NOMO-1 treated with dmso at 0.1 percent for 144 hours (cell line): ENCODE measurements around the gene PRKCA.
"Not testable (repeated sequence)": the region's sequence is repeated elsewhere in the genome, so short reads cannot be mapped to it uniquely, and the experiment has no call there.

ENCODE experiments used
- DNase-seq: peaks from one replicate; lab custom pipeline; 2025; ENCODE audit not compliant: unreplicated experiment; lab: John Stamatoyannopoulos, UW

Gene PRKCA

GRCh38 chr17:66701462-66701861 is 399.0 kb downstream of the PRKCA start:
- DNase-seq = no peak

DNA sequence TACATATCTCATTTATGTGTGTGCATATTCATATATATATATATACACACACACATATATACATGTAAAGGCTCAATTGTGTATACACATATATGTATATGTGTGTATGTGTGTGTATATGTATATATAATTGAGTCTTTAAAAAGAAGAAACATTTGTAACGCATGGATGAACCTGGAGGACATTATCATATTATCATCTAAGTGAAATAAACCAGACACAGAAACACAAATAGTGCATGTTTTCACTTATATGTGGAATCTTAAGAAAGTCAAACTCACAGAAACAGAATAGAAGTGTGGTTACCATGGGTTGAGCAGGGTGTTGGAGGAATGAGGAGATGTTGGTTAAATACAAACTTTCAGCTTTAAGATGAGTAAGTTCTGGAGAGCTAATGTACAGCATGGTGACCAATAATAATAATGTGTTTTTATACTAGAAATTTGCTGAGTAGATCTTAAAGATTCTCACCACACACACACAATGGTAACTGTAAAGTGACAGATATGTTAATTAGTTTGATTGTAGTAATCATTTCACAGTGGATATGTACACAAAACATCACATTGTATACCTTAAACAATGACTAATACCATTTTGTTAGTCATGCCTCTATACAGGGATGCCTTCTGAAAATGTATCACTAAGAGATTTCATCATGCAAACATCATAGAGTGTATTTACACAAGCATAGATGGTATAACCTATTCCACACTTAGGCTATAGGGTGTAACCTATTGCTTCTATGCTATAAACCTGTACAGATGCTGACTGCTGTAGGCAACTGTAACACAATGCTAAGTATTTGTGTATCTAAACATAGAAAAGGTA is 399.9 kb downstream of the PRKCA start:
- DNase-seq = no peak

- no peak for DNase-seq
Measured at GRCh38 chr17:66704858-66705520, 402.6 kb downstream of the PRKCA start.

- no peak for DNase-seq
Measured at GRCh38 chr17:66706851-66707450, 404.5 kb downstream of the PRKCA start.

GRCh38 chr17:66711401-66711800 is 409.0 kb downstream of the PRKCA start:
- DNase-seq = no peak

- DNase-seq = no peak
Measured at GRCh38 chr17:66711881-66712321, 409.5 kb downstream of the PRKCA start.

DNA sequence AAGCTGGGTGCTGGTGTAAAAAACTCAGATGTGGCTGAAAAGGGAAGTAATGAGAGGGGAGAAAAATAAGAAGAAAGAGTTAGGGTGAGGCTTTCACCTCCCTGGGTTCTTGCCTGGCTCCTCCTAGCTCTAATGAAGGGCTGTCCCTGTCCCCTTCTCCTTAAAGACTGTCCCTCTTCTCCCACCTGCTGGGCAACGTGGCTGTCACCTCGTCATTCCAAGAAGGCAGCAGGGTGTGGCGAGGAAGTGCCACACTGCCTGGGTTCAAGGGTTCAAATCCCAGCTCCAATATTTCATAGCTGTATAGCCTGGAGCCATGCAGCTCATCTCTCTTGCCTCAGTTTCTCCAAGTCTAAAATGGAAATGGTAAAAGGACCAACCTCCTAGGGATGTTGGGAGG is 410.0 kb downstream of the PRKCA start:
- DNase-seq = no peak

DNA sequence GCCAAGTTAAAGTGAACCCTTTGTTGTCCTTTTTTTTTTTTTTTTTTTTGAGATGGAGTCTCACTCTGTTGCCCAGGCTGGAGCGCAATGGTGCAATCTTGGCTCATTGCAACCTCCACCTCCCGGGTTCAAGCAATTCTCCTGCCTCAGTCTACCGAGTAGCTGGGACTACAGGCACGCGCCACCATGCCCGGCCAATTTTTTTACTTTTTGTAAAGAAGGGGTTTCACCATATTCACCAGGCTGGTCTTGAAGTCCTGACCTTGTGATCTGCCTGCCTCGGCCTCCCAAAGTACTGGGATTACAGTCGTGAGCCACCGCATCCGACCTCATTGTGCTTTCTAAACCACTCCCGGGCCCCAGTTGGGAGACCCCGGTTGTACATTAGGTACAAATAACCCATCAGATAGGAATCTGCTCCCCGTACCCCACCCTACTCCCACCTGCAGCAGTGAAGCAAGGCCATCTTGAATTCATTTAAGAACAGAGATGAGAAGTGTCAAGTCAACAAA is 410.7 kb downstream of the PRKCA start:
- DNase-seq = not testable (repeated sequence)

GRCh38 chr17:66713533-66714042 is 411.2 kb downstream of the PRKCA start:
- DNase-seq = no peak

- no peak for DNase-seq
Measured at GRCh38 chr17:66714046-66715023, 411.9 kb downstream of the PRKCA start.

DNA sequence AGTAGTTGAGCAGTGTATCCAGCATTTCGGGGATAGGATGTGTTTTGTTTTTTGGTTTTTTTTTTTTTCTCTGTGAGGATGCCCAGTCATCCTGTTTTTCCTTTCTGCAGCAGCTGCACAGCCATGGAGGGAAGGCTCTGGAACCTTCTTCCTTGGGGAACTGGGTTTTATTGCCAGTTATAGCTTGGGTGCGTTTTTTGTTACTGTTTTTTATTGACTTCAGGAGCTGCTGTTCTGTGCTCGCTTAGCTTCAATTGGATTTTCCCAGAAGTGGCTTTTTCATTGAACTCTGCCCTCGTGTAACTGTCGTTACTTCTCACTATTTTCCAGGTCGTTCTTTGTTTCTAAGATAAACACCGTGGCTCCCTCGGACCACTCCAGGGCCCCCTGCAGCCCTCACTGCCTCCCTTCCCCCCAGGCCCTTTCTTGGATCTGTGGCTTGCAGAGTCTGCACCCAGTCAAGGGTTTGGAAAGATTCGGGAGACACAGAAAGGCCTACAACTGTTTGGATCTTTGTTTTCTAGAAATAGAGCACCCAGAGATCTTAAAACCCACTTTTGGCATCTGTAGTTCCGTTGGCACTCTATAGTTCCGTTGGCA is 412.8 kb downstream of the PRKCA start:
- DNase-seq = no peak

DNA sequence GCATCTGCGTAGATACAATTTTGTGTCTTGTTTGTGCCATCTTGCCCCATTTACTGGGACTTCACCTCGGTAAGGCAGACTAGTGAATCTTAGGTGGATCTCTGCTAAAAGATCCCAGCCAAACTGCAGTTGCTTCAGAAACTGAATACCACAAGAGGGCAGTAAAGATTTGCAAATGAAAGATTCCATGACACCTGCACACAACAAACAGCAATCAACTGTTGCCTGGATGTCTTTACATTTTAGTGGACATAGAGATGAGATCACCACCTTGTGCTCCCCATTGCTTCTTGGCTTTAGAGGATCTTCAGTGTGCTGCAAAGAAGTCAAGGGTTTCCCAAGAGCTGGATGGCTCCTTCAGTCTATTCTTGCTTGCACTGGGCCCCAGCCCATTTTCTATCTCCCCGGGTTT is 413.3 kb downstream of the PRKCA start:
- no peak for DNase-seq

GRCh38 chr17:66716236-66717026 is 414.0 kb downstream of the PRKCA start:
- no peak for DNase-seq

- DNase-seq = no peak
Measured at GRCh38 chr17:66717641-66718058, 415.2 kb downstream of the PRKCA start.

DNA sequence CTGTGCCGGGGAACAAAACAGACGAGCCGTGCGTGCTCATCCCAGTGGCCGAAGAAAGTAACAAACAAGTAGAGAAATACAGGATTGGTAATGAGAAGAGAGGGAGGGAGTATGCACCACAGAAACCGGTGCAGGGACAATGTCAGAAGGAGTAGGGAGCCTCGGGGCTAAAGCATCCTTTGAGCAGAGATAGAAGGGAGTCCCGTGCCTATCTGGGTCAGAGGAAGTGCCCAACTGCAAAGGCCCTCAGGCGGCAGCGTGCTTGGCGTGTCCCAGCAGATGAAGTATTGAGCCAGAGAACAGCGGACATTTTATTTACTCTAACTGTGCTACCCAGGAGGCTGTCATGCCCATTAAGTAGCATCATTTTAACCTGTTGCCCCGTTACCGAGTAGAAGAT is 417.6 kb downstream of the PRKCA start:
- DNase-seq = no peak

- DNase-seq = no peak
Measured at GRCh38 chr17:66720567-66720966, 418.2 kb downstream of the PRKCA start.

DNA sequence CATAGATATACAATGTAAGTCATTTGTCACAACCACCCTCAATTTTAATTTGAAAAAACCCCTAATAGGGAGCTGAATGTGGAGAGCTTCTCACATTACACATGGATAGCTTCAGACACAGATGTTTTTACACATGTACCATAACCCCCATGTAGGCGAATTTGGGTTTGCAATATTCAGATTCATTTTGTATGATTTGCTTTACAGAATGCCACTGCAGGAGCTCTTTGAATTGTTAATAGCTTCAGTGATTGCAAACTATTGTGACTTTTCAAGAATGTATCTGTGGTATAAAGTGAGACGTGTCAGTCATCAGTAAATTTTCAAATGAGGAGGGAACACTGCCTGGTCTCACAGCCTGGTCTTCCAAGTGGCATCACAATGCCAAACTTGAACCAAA is 419.9 kb downstream of the PRKCA start:
- no peak for DNase-seq

DNA sequence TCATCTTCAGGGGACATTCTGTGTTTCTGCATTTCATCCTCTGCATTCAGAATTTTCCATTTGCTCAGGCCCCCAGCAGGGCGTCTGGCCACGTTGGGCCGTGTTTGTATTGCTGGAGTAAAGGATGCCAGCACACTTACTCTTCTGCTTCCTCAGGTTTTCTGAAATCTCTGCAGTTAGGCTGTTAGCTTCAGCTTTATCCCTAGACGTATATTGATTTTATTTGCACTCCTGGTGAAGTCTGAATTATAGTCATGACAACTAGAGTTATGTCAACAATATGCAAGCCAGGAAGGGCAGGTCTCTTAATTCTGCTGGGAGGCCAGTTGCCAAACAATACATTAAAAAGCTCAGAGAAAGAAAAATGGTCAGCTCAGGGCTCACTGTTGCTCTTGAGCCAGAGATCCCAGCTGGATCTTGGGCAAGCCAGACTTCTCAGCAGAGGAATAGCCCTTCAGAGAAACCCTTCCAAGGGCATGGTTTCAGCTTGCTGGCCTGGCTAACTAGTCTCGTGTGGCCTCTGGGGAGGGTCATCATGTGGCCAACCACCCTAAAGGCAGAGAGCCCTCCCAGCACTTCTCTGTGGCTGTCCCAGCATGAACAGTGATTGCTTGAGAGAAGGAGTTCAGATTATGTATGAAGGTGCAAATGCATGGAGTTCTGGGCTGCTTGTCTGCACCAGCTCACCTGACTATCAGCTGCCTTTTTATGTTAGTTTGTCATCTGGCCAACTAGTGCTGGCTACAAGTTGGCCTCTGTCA is 422.3 kb downstream of the PRKCA start:
- no peak for DNase-seq
